Effector CD8-positive, alpha-beta T cell (primary cell): ENCODE results near the gene CNN1.
A peak's percentile ranks its signal among the peaks of the same experiment; 100 is the strongest.
"Not testable (repeated sequence)": the region's sequence is repeated elsewhere in the genome, so short reads cannot be mapped to it uniquely, and the experiment has no call there.

Experiments used
- DNase-seq: peaks from one replicate; lab custom pipeline; 2025; lab: John Stamatoyannopoulos, UW

The CNN1 gene

DNA sequence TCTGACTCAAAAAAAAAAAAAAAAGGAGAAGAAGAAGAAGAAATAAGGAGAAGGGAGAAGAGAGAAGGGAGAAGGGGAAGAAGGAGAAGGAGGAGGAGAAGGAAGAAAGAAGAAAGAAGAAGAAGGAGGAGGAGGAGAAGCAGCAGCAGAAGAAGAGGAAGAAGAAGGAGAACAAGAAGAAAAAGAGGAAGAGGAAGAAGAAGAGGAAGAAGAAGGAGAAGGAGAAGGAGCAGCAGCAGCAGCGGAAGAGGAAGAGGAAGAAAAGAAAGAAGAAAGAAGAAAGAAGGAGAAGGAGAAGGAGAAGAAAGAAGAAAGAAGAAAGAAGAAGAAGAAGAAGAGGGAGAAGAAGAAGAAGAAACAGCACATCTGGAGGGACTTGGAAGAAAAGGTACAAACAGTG, 4.1 kb upstream of the CNN1 start:
- DNase-seq, result no peak

DNA sequence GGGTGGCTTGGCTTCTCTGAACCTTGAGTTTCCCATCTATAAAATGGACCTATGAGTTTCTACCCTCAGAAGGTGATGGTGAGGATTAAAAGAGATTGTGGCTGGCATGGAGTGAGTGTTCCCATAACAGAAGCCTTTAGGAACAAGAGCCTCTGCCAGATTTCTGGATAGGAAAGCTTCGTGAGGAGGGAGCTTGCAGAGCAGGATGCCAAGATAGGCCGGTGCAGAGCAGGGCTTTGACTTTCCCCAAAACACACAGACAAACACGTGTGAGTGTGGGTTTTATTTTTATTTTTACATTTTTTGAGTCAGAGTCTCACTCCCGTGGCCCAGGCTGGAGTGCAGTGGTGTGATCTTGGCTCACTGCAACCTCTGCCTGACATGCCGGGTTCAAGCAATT, 3.7 kb upstream of the CNN1 start:
- DNase-seq, result no peak

DNA sequence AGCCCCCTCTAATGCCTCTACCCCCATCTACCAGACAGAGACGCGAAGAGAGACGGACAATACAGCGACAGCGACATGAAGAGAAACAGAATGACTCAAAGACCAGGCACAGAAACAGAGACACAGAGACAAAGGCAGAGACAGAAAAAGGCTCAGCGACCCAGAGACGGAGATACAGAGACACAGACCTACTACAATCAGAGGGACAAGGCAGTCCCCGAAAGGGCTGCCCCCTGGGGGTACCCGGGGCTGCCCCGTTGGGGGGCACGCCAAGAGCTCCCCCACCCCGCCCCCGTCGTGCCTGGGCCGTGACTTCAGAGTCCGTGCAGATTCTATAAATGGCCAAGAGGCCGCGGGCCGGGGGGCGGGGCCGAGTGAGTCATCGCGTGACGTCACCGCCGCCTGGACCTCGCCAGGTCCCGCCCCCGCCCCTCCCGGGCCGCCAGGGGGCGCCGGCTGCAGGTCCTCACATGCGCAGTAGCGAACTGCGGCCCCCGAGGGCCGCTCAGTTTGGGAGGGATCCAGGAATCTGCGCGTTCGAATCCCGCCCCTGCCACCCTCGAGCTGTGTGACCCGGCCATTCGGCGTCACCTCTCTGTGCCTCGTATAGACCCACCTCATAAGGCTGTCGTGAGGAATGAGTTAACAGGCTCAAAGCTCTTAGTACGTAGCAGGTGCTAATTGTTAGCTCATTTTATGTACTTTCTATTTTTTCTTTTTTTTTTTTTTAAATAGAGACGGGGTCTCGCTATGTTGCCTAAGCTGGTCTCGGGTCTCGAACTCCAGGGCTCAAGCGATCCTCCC, 2.7 kb upstream of the CNN1 start:
- peak; percentile 77 for DNase-seq

GRCh38 chr19:11539495-11540365, 1.1 kb downstream of the CNN1 start:
- DNase-seq, result no peak

DNA sequence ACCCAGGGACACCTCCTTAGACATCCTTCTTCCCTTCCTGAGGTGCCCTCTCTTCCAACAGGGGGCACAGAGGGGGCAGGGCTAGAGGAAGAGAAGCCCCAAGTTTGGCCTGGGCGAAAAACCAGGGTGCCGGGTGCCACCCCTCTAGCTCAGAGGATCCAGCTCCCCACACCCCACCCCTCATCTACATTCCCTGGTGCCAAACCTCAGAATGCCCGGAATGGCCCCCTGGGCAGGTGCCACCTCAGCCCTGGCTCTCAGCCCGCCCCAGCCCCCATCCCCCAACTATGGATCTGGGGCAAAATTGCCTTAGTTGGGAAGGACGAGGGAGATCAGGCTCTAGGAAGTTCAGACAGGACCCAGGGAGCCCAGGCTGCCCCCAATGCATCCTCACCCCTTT, 2.0 kb downstream of the CNN1 start:
- DNase-seq, result no peak

DNA sequence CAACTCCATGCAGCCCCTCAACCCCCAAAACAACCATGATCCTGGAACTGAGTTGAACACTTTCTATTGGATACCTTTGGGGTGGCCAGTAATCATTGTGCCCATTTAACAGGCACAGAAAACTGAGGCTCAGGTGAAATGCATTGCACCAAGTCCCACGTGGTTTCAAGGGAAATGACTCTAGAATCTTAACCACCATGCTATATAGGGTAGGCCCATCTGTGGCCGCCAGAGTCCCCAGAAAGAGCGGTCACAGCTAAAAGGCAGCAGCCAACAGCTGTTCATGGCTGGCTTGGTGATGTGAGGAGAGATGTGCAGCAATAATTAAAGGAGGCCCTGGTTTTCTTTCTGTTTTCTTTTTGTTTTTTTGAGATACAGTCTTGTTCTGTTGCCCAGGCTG, 2.6 kb downstream of the CNN1 start:
- DNase-seq, result no peak

- DNase-seq, result no peak
Measured at GRCh38 chr19:11547929-11548700, 9.5 kb downstream of the CNN1 start.

DNA sequence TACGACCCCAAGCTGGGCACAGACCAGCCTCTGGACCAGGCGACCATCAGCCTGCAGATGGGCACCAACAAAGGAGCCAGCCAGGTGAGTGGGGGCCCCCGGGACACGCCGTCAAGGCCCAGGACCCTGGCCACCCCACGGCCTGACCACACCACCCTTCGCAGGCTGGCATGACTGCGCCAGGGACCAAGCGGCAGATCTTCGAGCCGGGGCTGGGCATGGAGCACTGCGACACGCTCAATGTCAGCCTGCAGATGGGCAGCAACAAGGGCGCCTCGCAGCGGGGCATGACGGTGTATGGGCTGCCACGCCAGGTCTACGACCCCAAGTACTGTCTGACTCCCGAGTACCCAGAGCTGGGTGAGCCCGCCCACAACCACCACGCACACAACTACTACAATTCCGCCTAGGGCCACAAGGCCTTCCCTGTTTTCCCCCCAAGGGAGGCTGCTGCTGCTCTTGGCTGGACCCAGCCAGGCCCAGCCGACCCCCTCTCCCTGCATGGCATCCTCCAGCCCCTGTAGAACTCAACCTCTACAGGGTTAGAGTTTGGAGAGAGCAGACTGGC, 10.8 kb downstream of the CNN1 start:
- DNase-seq, result no peak

DNA sequence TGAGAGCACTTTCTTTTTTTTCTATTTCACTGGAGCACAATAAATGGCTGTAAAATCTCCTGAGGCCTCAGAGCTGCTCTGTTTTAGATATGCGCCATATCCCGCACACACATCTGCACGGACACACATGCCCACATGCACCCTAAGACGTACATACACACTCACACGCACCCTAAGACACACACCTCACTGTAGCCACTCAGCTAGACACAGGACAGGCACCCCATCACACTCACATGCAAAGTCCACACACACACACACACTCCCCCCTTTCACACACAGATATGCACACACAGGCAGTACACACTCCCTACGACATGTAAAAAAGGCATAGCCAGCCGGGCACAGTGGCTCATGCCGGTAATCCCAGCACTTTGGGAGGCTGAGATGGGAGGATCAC, 11.6 kb downstream of the CNN1 start:
- DNase-seq, result no peak

- DNase-seq, result no peak
Measured at GRCh38 chr19:11551603-11552235, 13.1 kb downstream of the CNN1 start.

- DNase-seq, result no peak
Measured at GRCh38 chr19:11552666-11553372, 14.2 kb downstream of the CNN1 start.

DNA sequence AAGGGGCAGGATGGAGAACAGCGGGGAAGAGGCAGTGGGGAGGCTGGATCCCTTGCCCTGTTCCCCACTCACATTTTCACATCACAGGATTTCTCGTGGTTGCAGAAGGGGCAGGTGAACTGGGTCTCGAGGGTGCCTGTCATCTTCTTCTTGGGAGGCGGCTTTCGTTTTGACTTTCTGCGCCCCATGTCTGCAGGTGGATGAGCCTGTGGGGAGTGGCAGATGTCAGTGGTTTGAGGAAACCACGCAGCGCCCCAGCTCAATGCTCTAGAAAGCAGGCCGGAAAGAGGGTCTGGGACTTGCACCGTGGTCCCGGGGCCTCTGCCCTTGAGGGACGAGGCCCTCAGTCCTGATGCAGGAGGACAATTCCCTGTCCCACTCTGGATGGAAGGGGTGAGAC, 15.5 kb downstream of the CNN1 start:
- DNase-seq, result no peak

DNA sequence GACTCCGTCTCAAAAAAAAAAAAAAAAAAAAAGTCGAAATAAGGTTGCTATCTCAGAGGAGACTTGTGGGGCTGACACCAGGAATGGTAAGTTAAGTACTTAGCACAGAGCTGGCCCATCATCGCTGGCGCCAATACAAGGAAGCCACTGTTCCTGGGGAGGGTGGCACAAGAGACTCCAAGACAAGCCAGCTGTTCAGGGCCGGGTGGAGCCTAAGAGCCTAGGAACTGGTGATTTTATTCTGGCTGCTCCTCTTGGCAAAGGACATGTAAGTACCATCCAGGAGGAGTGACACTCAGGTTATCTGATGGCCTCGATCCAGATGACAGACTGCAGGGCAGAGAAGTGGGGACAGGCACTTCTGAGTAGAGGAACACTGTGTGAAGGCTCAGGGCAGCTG, 16.6 kb downstream of the CNN1 start:
- DNase-seq, result no peak

DNA sequence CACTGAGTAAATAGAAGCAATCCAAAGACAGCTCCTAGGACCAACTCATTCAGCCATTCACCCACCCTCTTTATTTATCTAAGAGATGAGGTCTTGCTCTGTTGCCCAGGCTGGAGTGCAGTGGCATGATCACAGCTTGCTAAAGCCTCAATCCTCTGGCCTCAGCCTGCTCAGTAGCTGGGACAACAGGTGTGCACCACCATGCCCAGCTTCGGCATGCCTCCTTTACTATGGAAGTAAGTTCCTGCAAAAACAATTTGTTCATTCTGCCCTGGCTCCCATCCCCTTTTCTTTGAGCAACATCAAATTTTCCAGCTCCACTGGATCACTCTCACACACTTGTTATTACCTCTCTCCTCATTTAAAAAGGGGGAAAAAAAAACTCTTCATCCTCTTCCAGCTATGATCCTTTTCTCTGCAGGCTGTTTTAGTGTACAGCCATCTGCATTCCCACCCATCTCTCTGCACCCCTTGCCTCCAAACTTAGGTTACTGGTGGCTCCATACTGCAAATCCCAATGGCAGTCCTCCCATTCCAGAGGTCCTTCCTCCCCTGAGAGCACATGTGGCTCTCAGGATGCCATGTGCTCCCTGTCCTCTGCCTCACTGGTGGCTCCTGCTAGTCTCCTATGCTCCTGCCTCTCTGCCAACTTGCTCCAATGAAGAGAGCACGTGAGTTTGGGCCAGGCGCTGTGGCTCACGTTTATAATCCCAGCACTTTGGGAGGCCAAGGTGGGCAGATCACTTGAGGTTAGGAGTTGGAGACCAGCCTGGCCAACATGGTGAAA, 18.2 kb downstream of the CNN1 start:
- no peak for DNase-seq

GRCh38 chr19:11558881-11559828, 20.5 kb downstream of the CNN1 start, which contains the start of gene ELOF1:
Gene ELOF1 (minus strand): TSS chr19:11559230. CDS start chr19:11554347, 4,883 bp downstream.
- DNase-seq, result peak; percentile 96

DNA sequence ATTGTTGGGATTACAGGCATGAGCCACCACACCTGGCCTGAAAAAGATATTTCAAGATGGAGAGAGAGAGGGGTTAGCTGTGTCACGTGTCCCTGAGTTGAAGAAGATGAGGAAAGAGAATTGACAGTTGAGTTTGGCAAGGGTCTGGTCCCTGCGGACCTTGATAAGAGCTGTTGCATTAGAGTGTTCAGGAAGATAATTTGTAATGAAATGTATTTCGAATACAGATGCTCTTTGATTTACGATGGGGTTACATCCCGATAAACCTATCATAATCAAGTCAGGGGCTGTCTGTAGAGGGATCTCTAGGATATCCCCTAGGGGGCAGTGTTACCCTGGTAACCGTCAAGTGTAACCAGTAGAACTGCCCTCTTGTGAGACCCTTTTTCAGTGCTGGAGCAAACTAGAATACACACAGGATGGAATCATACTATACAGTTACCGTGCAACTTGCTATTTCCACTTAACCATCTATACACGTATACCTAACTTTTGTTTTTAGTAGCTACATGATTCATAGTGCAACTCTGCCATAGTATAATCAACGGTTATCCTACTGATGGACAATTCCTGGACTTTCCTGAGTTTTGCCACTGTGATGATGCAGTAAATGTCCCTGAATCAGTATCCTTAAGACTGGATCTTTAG, 21.9 kb downstream of the CNN1 start:
- DNase-seq, result peak; percentile 42

- no peak for DNase-seq
Measured at GRCh38 chr19:11563532-11563931, 24.9 kb downstream of the CNN1 start.

- not testable (repeated sequence) for DNase-seq
Measured at GRCh38 chr19:11564082-11564807, 25.6 kb downstream of the CNN1 start.
